ENCODE measurements around the gene HMGN3. TPM values are rescaled to one million over a fixed set of nuclear protein-coding genes. Genes with fewer than 3 reads are reported as not detected.

The HMGN3 gene
- total and polyA plus RNA-seq, 11 donors: 69.4 to 219 (median 127) TPM

- H3K27ac ChIP-seq: no peak overlapping the region
- DNase-seq (no peak), ATAC-seq (no peak)
- H3K27me3 ChIP-seq: no peaks in the 10 kb centered on the region
- intact Hi-C loops (cut with DNase I): no loop called here
- no peaks in the 10 kb centered on the region for H3K9me3 ChIP-seq
- TF ChIP-seq POLR2A (IDR thresholded peaks at IDR 0.05) (no peak), CTCF (IDR thresholded peaks at IDR 0.05) (no peak)
- peaks cover 0 to 12% (median 2%) of the 10 kb centered on the region in 12 donors for H3K4me1 ChIP-seq
- 90 to 92% (median 91%) methylated on average over 3 of the region's 3 CpGs for WGBS, 4 donors
- H3K4me3 ChIP-seq: no peak overlapping the region
- H3K36me3 ChIP-seq: no peaks in the 10 kb centered on the region
These were observed 49.8 kb downstream of the HMGN3 start for GRCh38 chr6:79184641-79185040.

- 56 to 57% (median 56%) methylated on average over 2 of the region's 2 CpGs for WGBS, 4 donors
- Histone ChIP-seq H3K4me3 (no peak overlapping the region), H3K9me3 (no peaks in the 10 kb centered on the region), H3K36me3 (no peaks in the 10 kb centered on the region), H3K27me3 (no peaks in the 10 kb centered on the region), H3K27ac (no peak overlapping the region), H3K4me1 (peaks cover 0 to 9% (median 2%) of the 10 kb centered on the region in 12 donors)
- no peak for DNase-seq
- ATAC-seq: no peak
- no peak for TF ChIP-seq POLR2A (IDR thresholded peaks at IDR 0.05)
- no peak for TF ChIP-seq CTCF (IDR thresholded peaks at IDR 0.05)
- intact Hi-C loops (cut with DNase I): no loop called here
These were observed 50.4 kb downstream of the HMGN3 start for GRCh38 chr6:79184086-79184485.

- Histone ChIP-seq H3K27me3 (no peaks in the 10 kb centered on the region), H3K36me3 (no peaks in the 10 kb centered on the region), H3K4me3 (no peak overlapping the region), H3K27ac (no peak overlapping the region), H3K9me3 (peaks cover 0 to 15% (median 0%) of the 10 kb centered on the region in 12 donors), H3K4me1 (no peaks in the 10 kb centered on the region)
- no peak for ATAC-seq
- TF ChIP-seq POLR2A (IDR thresholded peaks at IDR 0.05): no peak
- TF ChIP-seq CTCF (IDR thresholded peaks at IDR 0.05): no peak
- 87 to 90% (median 87%) methylated on average over 2 of the region's 2 CpGs for WGBS, 4 donors
- intact Hi-C loops (cut with DNase I): no loop called here
- DNase-seq: no peak
These were observed 54.4 kb downstream of the HMGN3 start for GRCh38 chr6:79180052-79180451.

- H3K27me3 ChIP-seq: no peaks in the 10 kb centered on the region
- intact Hi-C loops (cut with DNase I): no loop called here
- no peaks in the 10 kb centered on the region for H3K36me3 ChIP-seq
- ATAC-seq (no peak), DNase-seq (no peak)
- H3K4me1 ChIP-seq: peaks cover 0 to 2% (median 0%) of the 10 kb centered on the region in 12 donors
- no peak overlapping the region for H3K4me3 ChIP-seq
- peaks cover 0 to 15% (median 0%) of the 10 kb centered on the region in 12 donors for H3K9me3 ChIP-seq
- H3K27ac ChIP-seq: no peak overlapping the region
- no peak for TF ChIP-seq POLR2A (IDR thresholded peaks at IDR 0.05)
- no peak for TF ChIP-seq CTCF (IDR thresholded peaks at IDR 0.05)
These were observed 61.1 kb downstream of the HMGN3 start for GRCh38 chr6:79173378-79173777.

Data from heart left ventricle (tissue), 16 donors.